Panc1 (cell line): ENCODE results near the gene PHEX.

Experiments
- TF ChIP-seq, protein P1 (sequence below): fragments of 450-650 bp; IDR thresholded peaks from 2 replicates; pipeline ENCODE4 v1.5.1; 2017; ENCODE audit warnings: mild to moderate bottlenecking
- TF ChIP-seq, protein P2 (sequence below), 2 experiments: IDR thresholded peaks; 2 replicates each; pipeline ENCODE4 v1.6.1; 2011 to 2012; ENCODE audit warnings: low read depth in 2 of 2, control low read depth in 1 of 2, low read length in 1 of 2, mild to moderate bottlenecking in 1 of 2, moderate library complexity in 1 of 2; ENCODE audit not compliant: insufficient read depth in 1 of 2

DNA sequence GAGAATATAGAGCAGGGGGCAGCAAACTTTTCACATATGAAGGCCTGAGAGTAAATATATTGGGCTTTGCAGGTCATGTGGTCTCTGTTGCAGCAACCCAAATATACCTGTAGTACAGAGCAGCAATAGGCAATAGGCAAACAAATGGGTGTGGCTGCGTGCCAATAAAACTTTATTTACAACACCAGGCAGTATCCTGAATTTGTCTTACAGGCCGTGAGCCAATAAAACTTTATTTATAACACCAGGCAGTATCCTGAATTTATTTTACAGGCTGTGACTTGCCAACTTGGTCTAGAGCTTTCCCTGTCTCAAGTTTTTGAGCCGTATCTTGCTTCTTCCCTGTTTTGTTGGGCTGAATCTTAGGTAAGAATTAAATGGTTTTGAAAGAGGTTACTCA, 118.2 kb downstream of the PHEX start:
- TF ChIP-seq, protein P1, sequence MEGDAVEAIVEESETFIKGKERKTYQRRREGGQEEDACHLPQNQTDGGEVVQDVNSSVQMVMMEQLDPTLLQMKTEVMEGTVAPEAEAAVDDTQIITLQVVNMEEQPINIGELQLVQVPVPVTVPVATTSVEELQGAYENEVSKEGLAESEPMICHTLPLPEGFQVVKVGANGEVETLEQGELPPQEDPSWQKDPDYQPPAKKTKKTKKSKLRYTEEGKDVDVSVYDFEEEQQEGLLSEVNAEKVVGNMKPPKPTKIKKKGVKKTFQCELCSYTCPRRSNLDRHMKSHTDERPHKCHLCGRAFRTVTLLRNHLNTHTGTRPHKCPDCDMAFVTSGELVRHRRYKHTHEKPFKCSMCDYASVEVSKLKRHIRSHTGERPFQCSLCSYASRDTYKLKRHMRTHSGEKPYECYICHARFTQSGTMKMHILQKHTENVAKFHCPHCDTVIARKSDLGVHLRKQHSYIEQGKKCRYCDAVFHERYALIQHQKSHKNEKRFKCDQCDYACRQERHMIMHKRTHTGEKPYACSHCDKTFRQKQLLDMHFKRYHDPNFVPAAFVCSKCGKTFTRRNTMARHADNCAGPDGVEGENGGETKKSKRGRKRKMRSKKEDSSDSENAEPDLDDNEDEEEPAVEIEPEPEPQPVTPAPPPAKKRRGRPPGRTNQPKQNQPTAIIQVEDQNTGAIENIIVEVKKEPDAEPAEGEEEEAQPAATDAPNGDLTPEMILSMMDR, result no peak
- TF ChIP-seq, protein P2, sequence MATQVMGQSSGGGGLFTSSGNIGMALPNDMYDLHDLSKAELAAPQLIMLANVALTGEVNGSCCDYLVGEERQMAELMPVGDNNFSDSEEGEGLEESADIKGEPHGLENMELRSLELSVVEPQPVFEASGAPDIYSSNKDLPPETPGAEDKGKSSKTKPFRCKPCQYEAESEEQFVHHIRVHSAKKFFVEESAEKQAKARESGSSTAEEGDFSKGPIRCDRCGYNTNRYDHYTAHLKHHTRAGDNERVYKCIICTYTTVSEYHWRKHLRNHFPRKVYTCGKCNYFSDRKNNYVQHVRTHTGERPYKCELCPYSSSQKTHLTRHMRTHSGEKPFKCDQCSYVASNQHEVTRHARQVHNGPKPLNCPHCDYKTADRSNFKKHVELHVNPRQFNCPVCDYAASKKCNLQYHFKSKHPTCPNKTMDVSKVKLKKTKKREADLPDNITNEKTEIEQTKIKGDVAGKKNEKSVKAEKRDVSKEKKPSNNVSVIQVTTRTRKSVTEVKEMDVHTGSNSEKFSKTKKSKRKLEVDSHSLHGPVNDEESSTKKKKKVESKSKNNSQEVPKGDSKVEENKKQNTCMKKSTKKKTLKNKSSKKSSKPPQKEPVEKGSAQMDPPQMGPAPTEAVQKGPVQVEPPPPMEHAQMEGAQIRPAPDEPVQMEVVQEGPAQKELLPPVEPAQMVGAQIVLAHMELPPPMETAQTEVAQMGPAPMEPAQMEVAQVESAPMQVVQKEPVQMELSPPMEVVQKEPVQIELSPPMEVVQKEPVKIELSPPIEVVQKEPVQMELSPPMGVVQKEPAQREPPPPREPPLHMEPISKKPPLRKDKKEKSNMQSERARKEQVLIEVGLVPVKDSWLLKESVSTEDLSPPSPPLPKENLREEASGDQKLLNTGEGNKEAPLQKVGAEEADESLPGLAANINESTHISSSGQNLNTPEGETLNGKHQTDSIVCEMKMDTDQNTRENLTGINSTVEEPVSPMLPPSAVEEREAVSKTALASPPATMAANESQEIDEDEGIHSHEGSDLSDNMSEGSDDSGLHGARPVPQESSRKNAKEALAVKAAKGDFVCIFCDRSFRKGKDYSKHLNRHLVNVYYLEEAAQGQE (IDR thresholded peaks at IDR 0.05; ENCODE audit: insufficient read depth in 1 of 2, low read depth in 2 of 2, low read length in 1 of 2), result no peak
